Liver (tissue), 3 donors: ENCODE results near the gene CHD5.

ENCODE experiments used
- CTCF ChIP-seq: fragments of 150-350 bp; IDR thresholded peaks from 2 replicates; pipeline ENCODE4 v1.5.1; 2017; ENCODE audit warnings: improper control_type of control experiment, low read depth, low read length; ENCODE audit not compliant: missing input control
- FOXA1 ChIP-seq: IDR thresholded peaks from 2 replicates; pipeline ENCODE4 v1.6.1; 2016; ENCODE audit warnings: antibody characterized with exemption
- FOXA2 ChIP-seq: IDR thresholded peaks from 2 replicates; pipeline ENCODE4 v1.6.1; 2016; ENCODE audit warnings: antibody characterized with exemption
- HNF4A ChIP-seq, 2 donors: conservative IDR thresholded peaks; 2 replicates each; pipeline ENCODE4 v1.6.1; 2016; ENCODE audit warnings: antibody characterized with exemption in 2 of 2, mild to moderate bottlenecking in 2 of 2
- RAD21 ChIP-seq, 2 donors: IDR thresholded peaks; 2 replicates each; pipeline ENCODE4 v1.6.1; 2016; ENCODE audit warnings: antibody characterized with exemption in 2 of 2, mild to moderate bottlenecking in 2 of 2
- REST ChIP-seq: IDR thresholded peaks from 2 replicates; pipeline ENCODE4 v1.6.1; 2016; ENCODE audit warnings: antibody characterized with exemption, mild to moderate bottlenecking
- RXRA ChIP-seq, 2 donors: IDR thresholded peaks; 2 replicates each; pipeline ENCODE4 v1.6.1; 2017 to 2018; ENCODE audit warnings: antibody characterized with exemption in 2 of 2, mild to moderate bottlenecking in 1 of 2
- SP1 ChIP-seq: IDR thresholded peaks from 2 replicates; pipeline ENCODE4 v1.6.1; 2018; ENCODE audit warnings: antibody characterized with exemption, mild to moderate bottlenecking
- YY1 ChIP-seq: IDR thresholded peaks from 2 replicates; pipeline ENCODE4 v1.6.1; 2016; ENCODE audit warnings: antibody characterized with exemption, mild to moderate bottlenecking
- TF ChIP-seq, protein P1 (sequence below): IDR thresholded peaks from 2 replicates; pipeline ENCODE4 v1.6.1; 2016; ENCODE audit warnings: antibody characterized with exemption
- TF ChIP-seq, protein P2 (sequence below): IDR thresholded peaks from 2 replicates; pipeline ENCODE4 v1.6.1; 2016; ENCODE audit warnings: antibody characterized with exemption
- donor health status: healthy.
- donor health status: healthy.

GRCh38 chr1:6098303-6099215 lies 81.6 kb downstream of the CHD5 start:
- TF ChIP-seq CTCF, result no peak
- no peak for TF ChIP-seq YY1
- no peak for TF ChIP-seq SP1
- no peak for TF ChIP-seq RAD21 (IDR thresholded peaks at IDR 0.05)
- TF ChIP-seq FOXA1, result no peak
- no peak for TF ChIP-seq REST
- TF ChIP-seq, protein P1, sequence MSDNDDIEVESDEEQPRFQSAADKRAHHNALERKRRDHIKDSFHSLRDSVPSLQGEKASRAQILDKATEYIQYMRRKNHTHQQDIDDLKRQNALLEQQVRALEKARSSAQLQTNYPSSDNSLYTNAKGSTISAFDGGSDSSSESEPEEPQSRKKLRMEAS, result no peak
- no peak for TF ChIP-seq HNF4A (conservative IDR thresholded peaks at IDR 0.05)
- TF ChIP-seq, protein P2, sequence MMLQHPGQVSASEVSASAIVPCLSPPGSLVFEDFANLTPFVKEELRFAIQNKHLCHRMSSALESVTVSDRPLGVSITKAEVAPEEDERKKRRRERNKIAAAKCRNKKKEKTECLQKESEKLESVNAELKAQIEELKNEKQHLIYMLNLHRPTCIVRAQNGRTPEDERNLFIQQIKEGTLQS, result no peak
- TF ChIP-seq FOXA2, result no peak
- no peak for TF ChIP-seq RXRA (IDR thresholded peaks at IDR 0.05)
